GM19035 (cell line): ENCODE data around the gene RGS10.
A peak's percentile ranks its signal among the peaks of the same experiment; 100 is the strongest.

ENCODE experiments used
- ATAC-seq: cut with Tn5 transposase; IDR thresholded peaks from one replicate; pipeline ENCODE4 v1.9.1; 2021; ENCODE audit not compliant: unreplicated experiment

Gene RGS10

GRCh38 chr10:119499677-119500002, 42.9 kb downstream of the RGS10 start:
- ATAC-seq = no peak

GRCh38 chr10:119498889-119499676, 43.4 kb downstream of the RGS10 start:
- ATAC-seq = no peak

GRCh38 chr10:119497243-119497642, 45.3 kb downstream of the RGS10 start:
- ATAC-seq = no peak

- ATAC-seq = peak; percentile 87
Measured at GRCh38 chr10:119496273-119496672, 46.2 kb downstream of the RGS10 start.

- ATAC-seq = no peak
Measured at GRCh38 chr10:119495545-119495944, 47.0 kb downstream of the RGS10 start.

GRCh38 chr10:119495021-119495505, 47.5 kb downstream of the RGS10 start:
- ATAC-seq = no peak

- no peak for ATAC-seq
Measured at GRCh38 chr10:119494236-119495020, 48.1 kb downstream of the RGS10 start.

- no peak for ATAC-seq
Measured at GRCh38 chr10:119493155-119493554, 49.4 kb downstream of the RGS10 start.

- no peak for ATAC-seq
Measured at GRCh38 chr10:119491966-119492757, 50.4 kb downstream of the RGS10 start.

GRCh38 chr10:119489991-119490326, 52.6 kb downstream of the RGS10 start:
- no peak for ATAC-seq

- ATAC-seq = no peak
Measured at GRCh38 chr10:119488675-119489074, 53.8 kb downstream of the RGS10 start.

- ATAC-seq = no peak
Measured at GRCh38 chr10:119483839-119484238, 58.7 kb downstream of the RGS10 start.

GRCh38 chr10:119483001-119483400, 59.5 kb downstream of the RGS10 start:
- ATAC-seq = no peak

- no peak for ATAC-seq
Measured at GRCh38 chr10:119481781-119482426, 60.6 kb downstream of the RGS10 start.

GRCh38 chr10:119480667-119481066, 61.9 kb downstream of the RGS10 start:
- no peak for ATAC-seq

- ATAC-seq = no peak
Measured at GRCh38 chr10:119479532-119479931, 63.0 kb downstream of the RGS10 start.

GRCh38 chr10:119478811-119479341, 63.6 kb downstream of the RGS10 start:
- ATAC-seq = no peak

- peak; percentile 82 for ATAC-seq
Measured at GRCh38 chr10:119478111-119478802, 64.3 kb downstream of the RGS10 start.

GRCh38 chr10:119477444-119477843, 65.1 kb downstream of the RGS10 start:
- peak; percentile 78 for ATAC-seq

- ATAC-seq = no peak
Measured at GRCh38 chr10:119474606-119475005, 67.9 kb downstream of the RGS10 start.
